Measurements from ENCODE around the gene FRG2C.
"Not testable (repeated sequence)": the region's sequence is repeated elsewhere in the genome, so short reads cannot be mapped to it uniquely, and the experiment has no call there.

DNA sequence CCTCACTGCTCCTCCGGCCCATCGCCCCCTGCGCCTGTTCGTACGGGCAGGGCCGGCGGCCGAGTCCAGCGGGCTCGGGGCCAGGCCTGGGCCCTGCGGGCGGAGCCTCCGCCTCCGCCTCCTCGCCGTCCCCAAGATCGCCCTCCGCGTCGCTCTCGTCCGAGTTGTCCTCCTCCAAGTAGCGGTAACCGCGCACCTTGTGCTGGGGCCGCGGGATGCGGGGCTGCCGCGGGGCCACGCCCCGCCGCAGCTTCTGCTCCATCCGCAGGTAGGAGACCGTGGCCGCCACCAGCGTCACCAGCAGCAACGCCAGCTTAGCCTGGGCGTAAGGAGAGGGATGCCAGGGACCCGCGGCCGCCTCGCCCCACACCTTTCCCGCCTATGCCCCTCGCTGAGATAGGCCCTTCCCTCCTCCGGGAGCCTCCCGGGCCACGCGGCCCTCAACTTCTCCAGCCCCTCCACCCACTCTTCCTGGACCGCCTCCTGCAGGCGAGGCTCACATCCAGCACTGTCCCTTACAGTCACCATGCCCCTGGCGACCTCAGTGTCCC lies 44.6 kb upstream of the FRG2C start:
- TF ChIP-seq, protein P1, sequence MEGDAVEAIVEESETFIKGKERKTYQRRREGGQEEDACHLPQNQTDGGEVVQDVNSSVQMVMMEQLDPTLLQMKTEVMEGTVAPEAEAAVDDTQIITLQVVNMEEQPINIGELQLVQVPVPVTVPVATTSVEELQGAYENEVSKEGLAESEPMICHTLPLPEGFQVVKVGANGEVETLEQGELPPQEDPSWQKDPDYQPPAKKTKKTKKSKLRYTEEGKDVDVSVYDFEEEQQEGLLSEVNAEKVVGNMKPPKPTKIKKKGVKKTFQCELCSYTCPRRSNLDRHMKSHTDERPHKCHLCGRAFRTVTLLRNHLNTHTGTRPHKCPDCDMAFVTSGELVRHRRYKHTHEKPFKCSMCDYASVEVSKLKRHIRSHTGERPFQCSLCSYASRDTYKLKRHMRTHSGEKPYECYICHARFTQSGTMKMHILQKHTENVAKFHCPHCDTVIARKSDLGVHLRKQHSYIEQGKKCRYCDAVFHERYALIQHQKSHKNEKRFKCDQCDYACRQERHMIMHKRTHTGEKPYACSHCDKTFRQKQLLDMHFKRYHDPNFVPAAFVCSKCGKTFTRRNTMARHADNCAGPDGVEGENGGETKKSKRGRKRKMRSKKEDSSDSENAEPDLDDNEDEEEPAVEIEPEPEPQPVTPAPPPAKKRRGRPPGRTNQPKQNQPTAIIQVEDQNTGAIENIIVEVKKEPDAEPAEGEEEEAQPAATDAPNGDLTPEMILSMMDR (conservative IDR thresholded peaks at IDR 0.05; ENCODE audit: low read depth, low read length) = not testable (repeated sequence)
- TF ChIP-seq EZH2 (IDR thresholded peaks at IDR 0.05; ENCODE audit: borderline replicate concordance, low read depth, low read length, poor library complexity, severe bottlenecking) = not testable (repeated sequence)

Data from A673 (cell line).